Mesothelial cell of epicardium (in vitro differentiated cells): ENCODE data around the gene CHD6. TPM values are rescaled to one million over a fixed set of nuclear protein-coding genes. Genes with fewer than 3 reads are reported as not detected.

Experiments
- DNase-seq, 2 experiments: peaks; one replicate each; pipeline ENCODE4 v3.0.0; 2021; ENCODE audit warnings: low spot score in 2 of 2; ENCODE audit not compliant: unreplicated experiment in 2 of 2
- H3K27ac Mint-ChIP-seq: 2 replicates; pipeline ENCODE4 v1.8.0; 2021; ENCODE audit warnings: mixed read lengths
- H3K27me3 Mint-ChIP-seq: 2 replicates; pipeline ENCODE4 v1.8.0; 2021; ENCODE audit warnings: low read depth, mixed read lengths
- H3K36me3 Mint-ChIP-seq: 2 replicates; pipeline ENCODE4 v1.8.0; 2021; ENCODE audit warnings: mixed read lengths
- H3K4me1 Mint-ChIP-seq: 2 replicates; pipeline ENCODE4 v1.8.0; 2021; ENCODE audit warnings: mixed read lengths
- H3K4me3 Mint-ChIP-seq: 2 replicates; pipeline ENCODE4 v1.8.0; 2021; ENCODE audit warnings: mild to moderate bottlenecking, moderate library complexity, mixed read lengths
- H3K9me3 Mint-ChIP-seq: 2 replicates; pipeline ENCODE4 v1.8.0; 2021; ENCODE audit warnings: mixed read lengths
- total RNA-seq: library from RNA; stranded (reverse); gene quantifications from 3 replicates; pipeline ENCODE4 v1.2.1, GENCODE V29; 2021
- TF ChIP-seq, protein P1 (sequence below): fragments of 200-600 bp; sonication (generic); IDR thresholded peaks from one replicate; pipeline ENCODE4 v1.5.0; 2021; ENCODE audit warnings: antibody characterized with exemption; ENCODE audit not compliant: unreplicated experiment

The CHD6 gene
- total RNA-seq, 1 donor from 2014 or later = 107 TPM

DNA sequence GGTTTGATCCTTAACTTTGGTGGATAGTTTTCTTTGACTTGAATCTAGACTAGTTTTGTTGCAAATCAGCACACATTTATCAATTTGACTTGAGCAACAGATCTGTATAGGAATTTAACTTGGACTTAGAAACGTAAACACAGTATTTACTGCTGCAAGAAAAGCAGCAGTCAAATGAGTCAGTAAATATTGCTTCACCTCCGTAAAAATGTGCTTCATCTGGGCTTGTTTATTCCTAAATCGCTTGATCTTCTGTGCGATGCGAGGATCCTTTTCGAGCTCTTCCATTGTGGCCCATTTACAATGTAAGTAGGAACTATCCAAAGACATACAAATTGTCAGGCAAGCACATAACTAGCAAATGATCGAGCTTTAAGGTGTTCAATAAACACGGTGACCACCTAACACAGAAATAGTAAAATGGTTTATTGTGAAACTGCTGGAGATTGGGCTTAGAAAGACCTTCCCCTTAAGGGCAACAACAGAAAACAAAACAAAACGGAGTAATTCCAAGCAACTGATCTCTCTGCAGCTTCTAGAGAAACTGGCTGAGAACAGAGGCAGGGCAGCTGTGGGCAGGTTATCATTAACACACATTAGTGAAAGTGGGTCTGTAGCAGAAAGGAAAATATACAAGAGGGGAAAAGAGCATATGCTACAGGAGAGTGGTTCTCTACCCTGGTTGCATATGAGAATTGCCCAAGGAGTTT, 120.8 kb downstream of the CHD6 start:
- Mint-ChIP-seq H3K36me3 (peaks cover 40% of the 10 kb centered on the region), H3K4me3 (no peak overlapping the region), H3K4me1 (peaks cover 5% of the 10 kb centered on the region), H3K27me3 (no peaks in the 10 kb centered on the region), H3K9me3 (no peaks in the 10 kb centered on the region), H3K27ac (no peak overlapping the region)
- TF ChIP-seq, protein P1, sequence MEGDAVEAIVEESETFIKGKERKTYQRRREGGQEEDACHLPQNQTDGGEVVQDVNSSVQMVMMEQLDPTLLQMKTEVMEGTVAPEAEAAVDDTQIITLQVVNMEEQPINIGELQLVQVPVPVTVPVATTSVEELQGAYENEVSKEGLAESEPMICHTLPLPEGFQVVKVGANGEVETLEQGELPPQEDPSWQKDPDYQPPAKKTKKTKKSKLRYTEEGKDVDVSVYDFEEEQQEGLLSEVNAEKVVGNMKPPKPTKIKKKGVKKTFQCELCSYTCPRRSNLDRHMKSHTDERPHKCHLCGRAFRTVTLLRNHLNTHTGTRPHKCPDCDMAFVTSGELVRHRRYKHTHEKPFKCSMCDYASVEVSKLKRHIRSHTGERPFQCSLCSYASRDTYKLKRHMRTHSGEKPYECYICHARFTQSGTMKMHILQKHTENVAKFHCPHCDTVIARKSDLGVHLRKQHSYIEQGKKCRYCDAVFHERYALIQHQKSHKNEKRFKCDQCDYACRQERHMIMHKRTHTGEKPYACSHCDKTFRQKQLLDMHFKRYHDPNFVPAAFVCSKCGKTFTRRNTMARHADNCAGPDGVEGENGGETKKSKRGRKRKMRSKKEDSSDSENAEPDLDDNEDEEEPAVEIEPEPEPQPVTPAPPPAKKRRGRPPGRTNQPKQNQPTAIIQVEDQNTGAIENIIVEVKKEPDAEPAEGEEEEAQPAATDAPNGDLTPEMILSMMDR = no peak
- DNase-seq = no peak

DNA sequence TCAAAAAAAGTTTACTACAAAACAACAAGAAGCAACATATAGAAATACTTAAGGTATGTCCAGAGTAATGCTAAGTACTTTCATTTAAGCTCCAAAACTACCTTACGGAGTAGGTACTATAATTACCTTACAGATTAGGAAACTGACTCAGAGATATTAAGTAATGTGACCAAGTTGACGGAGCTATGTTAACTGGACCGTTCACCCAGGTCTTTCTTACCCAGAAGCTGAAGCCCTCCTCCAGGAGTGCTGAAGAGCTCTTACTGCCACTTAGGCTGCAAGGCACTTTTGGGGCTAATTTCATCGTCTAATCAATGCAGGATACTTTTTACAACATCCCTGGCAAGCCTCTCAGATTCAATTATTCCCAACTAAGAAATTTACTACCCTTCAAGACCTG, 123.7 kb downstream of the CHD6 start:
- TF ChIP-seq, protein P1 = no peak
- DNase-seq = no peak
- Mint-ChIP-seq H3K9me3 (no peaks in the 10 kb centered on the region), H3K4me3 (no peak overlapping the region), H3K36me3 (peaks cover 52% of the 10 kb centered on the region), H3K27ac (no peak overlapping the region), H3K4me1 (no peaks in the 10 kb centered on the region), H3K27me3 (no peaks in the 10 kb centered on the region)

DNA sequence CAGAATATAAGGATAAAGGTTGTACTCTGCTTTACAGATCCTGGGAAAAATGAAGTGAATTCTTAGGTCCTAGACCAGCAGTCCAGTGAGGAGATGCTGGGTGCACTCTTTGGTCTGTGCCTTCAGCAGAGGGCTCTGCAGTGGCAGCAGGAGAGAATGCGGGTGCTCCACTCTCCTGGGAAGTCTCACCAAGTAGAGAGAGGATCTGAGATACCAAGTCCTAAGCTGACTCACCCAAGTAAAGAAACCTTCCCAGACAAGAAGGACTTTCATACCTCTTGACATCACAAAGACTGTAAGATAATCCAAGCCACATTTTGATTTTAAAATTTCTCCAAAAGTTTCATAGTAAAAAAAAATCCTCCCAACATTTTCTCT, 134.6 kb downstream of the CHD6 start:
- Mint-ChIP-seq H3K27ac (peak overlapping the region; percentile 71), H3K27me3 (no peaks in the 10 kb centered on the region), H3K36me3 (peaks cover 70% of the 10 kb centered on the region), H3K4me1 (peaks cover 5% of the 10 kb centered on the region), H3K9me3 (peaks cover 19% of the 10 kb centered on the region), H3K4me3 (no peak overlapping the region)
- no peak for DNase-seq
- TF ChIP-seq, protein P1 = no peak

DNA sequence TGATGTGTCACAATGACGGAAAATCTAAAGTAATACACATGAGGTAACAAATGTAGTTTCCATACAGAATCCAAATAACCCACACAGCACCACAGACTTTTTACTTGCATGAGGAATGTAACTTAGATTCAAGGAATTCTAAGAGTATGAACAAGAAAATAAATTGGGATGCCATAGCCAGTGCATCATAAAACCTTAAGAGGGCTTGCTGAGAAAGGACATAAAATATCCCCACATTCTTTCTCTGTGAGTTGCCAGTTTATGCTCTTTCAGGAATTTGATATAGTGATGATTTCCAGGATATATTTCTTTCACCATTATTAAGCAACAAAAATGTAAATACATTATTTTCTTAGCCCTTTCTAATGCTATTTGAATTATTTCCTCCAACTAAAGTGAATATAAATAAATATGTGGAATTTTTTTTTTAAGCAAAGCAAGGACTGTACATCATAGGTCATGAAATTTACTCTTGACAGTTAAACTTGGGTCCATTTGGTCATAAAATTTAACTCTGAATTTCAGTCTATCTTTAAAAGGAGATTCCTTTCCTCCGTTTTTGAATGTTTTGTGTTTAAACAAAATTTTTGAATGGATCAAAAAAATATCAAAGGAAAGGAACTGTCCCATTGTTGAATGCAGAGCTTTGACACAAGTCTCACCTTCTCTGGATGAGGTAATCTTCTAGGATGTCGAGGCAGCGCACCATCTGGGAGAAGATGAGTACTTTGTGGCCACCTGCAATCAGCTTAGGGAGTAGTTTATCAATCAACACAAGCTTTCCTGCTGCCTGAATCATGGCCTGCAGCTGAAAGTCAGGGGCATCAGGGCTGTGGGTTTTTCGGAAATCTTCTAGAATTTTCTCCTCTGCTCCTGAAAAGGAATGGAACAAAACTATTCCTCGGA, 135.3 kb downstream of the CHD6 start:
- TF ChIP-seq, protein P1 = no peak
- DNase-seq = no peak
- Mint-ChIP-seq H3K27me3 (no peaks in the 10 kb centered on the region), H3K4me3 (no peak overlapping the region), H3K27ac (peak overlapping the region; percentile 87), H3K36me3 (peaks cover 70% of the 10 kb centered on the region), H3K4me1 (peaks cover 5% of the 10 kb centered on the region), H3K9me3 (peaks cover 23% of the 10 kb centered on the region)

DNA sequence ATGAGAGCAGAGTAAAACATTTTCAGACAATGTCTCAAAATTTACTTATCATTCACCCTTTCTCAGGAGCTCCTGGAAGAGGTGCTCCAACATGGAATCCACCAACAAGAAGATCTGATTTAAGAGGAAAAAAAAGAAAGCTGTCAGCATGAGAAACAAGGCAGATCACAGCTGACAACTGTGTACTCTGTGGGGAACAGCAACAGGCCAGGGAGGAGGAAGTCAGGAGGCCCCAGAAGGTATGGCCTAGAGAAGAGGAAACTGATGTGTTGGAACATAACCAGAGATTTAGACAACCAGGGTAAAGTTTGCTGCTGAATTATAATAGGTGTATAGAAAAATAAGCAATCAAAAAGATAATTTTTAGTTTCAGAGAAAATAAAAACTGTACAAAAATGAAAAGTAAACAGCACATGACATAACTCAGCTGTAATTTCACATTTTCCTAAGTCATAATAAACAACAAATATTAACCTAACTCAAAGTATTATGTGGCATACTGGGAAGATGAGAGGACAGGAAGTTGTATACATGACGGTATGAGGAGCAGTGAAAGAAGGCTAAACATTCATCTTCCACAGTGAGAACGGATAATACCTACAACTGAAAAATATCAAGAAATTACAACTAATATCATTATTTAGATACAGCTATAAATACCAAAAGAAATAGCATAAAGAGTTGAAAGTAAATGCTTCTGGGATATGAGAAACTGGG, 138.0 kb downstream of the CHD6 start:
- TF ChIP-seq, protein P1 = no peak
- H3K9me3 Mint-ChIP-seq = peaks cover 23% of the 10 kb centered on the region
- no peak overlapping the region for H3K27ac Mint-ChIP-seq
- H3K36me3 Mint-ChIP-seq = peaks cover 57% of the 10 kb centered on the region
- H3K4me1 Mint-ChIP-seq = peaks cover 19% of the 10 kb centered on the region
- H3K4me3 Mint-ChIP-seq = no peak overlapping the region
- DNase-seq = no peak
- H3K27me3 Mint-ChIP-seq = no peaks in the 10 kb centered on the region
